ENCODE results near the gene KIF26B.
"Not testable (repeated sequence)": the region's sequence is repeated elsewhere in the genome, so short reads cannot be mapped to it uniquely, and the experiment has no call there.

The KIF26B gene

GRCh38 chr1:245356891-245357585 is 202.3 kb downstream of the KIF26B start:
- no peak for DNase-seq (ENCODE audit: low read depth in 2 of 2)

GRCh38 chr1:245359101-245359680 is 204.4 kb downstream of the KIF26B start:
- not testable (repeated sequence) for DNase-seq (ENCODE audit: low read depth in 2 of 2)

DNA sequence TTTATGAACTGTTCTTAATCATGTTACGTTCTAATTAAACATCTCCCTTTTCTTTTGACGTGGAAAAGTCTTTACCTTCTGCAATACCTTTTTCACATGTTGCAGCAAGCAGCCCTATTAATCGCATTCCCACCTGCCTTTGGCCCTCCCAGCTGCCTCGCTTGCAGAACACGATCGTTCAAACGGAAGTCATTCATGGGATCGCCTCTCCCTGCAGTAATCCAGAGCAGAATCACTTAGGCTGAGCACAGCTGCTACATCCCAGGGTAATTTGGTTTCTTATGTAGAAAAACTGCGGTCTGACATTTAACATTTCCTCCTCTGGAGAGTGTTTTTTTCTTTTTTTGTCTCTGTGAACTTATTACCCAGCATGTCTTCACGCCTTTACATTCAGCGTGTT is 206.3 kb downstream of the KIF26B start:
- DNase-seq (ENCODE audit: low read depth in 2 of 2), result no peak

- no peak for DNase-seq (ENCODE audit: low read depth in 2 of 2)
Measured at GRCh38 chr1:245361951-245362350, 207.2 kb downstream of the KIF26B start.

GRCh38 chr1:245363461-245364200 is 208.8 kb downstream of the KIF26B start:
- DNase-seq (ENCODE audit: low read depth in 2 of 2), result no peak

- DNase-seq (ENCODE audit: low read depth in 2 of 2), result no peak
Measured at GRCh38 chr1:245365095-245366020, 210.6 kb downstream of the KIF26B start.

GRCh38 chr1:245366886-245367285 is 212.1 kb downstream of the KIF26B start:
- no peak for DNase-seq (ENCODE audit: low read depth in 2 of 2)

DNA sequence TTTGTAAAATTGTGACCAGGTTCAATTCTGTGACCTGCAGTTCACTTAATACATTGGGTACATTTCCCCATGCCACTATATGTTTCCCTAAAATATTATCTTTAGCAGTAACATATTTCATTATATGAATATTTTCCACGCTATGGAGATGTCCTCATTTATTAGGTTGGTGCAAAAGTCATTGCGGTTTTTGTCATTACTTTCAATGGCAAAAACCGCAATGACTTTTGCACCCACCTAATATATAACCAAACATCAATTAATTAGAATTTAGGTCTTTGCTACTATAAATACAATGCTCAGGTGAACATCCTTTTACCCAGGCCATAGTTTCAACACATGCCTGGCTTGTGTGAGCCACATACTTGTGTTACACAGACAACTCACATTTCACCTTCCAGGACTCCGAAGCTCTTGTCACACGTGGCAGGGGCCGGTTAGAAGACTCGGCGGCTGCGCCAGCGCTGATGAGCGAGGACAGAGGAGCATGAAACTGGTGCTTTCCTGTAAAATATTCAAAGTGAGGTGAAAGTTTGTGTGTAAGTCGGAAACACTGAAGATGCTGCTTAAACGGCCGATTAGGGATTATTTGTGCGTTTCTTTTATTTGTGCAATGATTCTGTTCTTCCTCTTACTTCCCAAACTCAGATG is 215.5 kb downstream of the KIF26B start:
- DNase-seq (ENCODE audit: low read depth in 2 of 2), result no peak

DNA sequence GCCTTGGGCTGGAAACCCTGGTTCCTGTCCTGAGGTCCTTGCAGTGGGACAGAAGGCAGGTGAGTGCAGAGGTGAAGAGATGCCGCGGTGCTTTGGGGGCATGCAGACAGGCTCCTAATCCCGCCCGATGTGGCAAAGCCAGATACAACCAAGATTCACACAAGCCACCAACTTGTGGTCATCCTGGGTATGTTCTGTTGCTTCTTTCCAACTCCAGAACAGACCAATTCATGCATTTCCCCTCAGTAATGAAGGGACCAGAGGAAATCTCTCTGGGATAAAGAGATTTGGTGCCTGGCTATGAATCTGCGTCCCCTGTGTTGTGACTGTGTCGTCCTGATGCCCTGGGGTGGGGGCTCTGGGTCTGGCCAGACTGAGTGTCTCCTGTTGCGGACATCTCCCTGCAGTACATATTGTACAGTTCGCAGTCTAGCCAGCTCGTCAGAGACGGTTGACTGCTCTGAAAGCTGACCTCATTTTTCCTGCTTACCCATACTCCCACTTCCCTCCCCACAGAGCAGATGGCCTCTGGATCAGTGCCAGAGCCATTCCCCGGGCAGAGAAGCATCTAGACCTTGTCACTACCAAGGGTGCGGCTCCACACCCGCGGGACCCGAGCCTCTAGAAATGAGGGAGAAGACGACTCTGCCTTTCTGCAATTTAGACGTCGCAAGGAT is 216.3 kb downstream of the KIF26B start:
- no peak for DNase-seq (ENCODE audit: low read depth in 2 of 2)

DNA sequence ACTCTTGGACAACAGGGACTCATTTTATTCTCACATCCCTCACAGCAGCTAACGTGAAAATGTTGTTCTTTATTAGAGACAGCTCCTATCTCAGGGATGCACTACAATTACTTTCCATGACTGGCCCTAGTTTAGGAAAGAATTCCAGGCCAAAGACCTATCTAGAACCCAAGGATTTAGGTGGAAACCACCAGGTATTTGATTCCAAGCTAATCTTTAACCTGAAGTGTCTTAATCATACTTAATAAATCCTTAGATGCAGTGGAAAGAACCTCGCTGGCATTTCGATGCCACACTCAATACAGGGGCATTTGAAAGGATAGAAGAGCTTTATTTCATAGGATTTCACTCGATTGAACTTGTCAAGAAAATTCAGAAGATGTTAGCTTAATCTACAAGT is 218.3 kb downstream of the KIF26B start:
- no peak for DNase-seq (ENCODE audit: low read depth in 2 of 2)

DNA sequence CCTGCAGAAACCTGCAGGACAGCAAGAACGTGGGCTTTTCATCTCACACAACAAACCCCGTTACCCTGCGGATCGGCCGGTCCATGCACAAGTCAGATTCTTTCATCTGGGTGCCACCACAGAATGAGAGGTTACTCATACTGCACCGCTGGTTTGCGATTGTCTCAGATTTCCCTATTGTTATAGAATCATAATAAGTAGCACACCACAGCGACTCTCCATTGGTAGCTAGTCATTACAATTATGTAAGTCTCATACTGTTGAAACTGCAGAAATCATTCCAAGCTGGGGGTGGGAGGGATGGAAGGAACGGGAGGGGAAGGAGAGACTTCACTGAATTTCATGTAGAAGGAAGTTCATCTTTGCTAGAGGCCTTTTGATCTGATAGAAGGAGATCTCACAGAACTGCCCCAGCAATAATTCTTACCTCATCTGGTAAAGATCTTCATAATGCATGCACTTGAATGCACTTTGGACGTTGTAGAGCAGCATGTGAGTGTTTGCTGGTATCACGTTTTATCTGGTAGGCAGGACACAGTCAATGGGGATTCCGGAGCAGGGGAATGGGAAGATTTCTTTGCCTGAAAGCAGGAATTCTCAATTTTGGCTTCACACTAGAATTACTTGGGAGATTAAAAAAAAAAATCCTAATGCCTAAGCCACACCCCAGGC is 221.1 kb downstream of the KIF26B start:
- no peak for DNase-seq (ENCODE audit: low read depth in 2 of 2)

GRCh38 chr1:245377854-245378253 is 223.1 kb downstream of the KIF26B start:
- no peak for DNase-seq (ENCODE audit: low read depth in 2 of 2)

GRCh38 chr1:245378311-245378722 is 223.5 kb downstream of the KIF26B start:
- DNase-seq (ENCODE audit: low read depth in 2 of 2), result no peak

DNA sequence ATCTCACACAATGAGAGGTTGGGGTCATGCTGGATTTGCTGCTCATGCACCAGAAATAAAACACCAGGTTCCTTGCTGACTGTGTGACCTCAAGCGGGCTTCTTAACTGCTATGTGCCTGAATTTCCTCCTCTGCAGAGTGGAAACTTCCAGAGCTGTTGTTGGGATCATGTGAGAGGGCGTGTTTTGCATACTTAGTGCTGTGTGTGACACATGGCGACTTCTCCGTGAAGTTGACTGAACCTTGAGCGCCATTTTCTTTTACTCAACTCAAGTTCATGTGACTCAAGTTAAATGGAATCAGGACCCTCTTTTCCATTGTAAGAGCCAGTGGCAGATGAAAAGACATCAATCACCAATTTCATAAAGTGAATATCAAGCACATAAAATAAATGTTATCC is 224.0 kb downstream of the KIF26B start:
- DNase-seq (ENCODE audit: low read depth in 2 of 2), result no peak

DNA sequence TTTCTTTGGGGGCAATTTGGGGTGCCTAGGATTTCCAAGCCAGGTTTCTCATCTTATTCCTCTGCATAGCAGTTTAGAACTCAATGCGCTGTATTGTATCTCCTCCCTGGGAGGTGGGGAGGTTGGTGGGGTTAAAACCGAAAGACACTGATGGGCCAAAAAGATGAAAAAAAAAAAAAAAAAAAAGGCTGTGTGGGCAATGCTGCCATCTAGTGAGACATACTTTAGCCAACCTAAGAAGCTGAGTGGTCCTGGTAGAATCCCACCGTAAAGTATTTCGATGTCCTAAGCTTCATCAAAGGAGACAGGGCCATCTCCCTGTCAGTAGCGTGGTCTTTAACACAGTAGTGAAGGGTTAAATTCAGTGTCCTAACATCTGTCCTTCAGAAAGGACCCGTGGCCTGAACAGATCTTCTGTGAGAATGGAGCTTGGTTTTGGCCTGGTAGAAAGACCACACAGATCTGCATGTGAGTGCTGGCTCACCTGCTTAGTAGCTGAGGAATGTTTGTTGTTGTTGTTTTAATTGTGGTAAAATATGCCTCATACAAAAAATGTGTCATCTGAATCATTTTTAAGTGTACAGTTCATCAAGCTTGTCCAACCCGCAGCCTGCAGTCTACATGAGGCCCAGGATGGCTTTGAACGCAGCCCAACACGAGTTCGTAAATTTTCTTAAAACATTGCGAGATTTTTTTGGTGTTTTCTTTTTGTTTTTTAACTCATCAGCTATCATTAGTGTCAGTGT is 226.2 kb downstream of the KIF26B start:
- no peak for DNase-seq (ENCODE audit: low read depth in 2 of 2)

- no peak for DNase-seq (ENCODE audit: low read depth in 2 of 2)
Measured at GRCh38 chr1:245382981-245383380, 228.2 kb downstream of the KIF26B start.

- no peak for DNase-seq (ENCODE audit: low read depth in 2 of 2)
Measured at GRCh38 chr1:245383396-245384330, 228.9 kb downstream of the KIF26B start.

- no peak for DNase-seq (ENCODE audit: low read depth in 2 of 2)
Measured at GRCh38 chr1:245386297-245386971, 231.6 kb downstream of the KIF26B start.

All from stimulated activated CD8-positive, alpha-beta memory T cell treated with anti-CD3 and anti-CD28 coated beads, Interleukin-15, amount 100 ng/mL, for 4 hours (primary cell).